ENCODE data around the gene TEKT1. TPM values are rescaled to one million over a fixed set of nuclear protein-coding genes. Genes with fewer than 3 reads are reported as not detected.

Gene TEKT1
- total RNA-seq: not detected in 2 replicates

DNA sequence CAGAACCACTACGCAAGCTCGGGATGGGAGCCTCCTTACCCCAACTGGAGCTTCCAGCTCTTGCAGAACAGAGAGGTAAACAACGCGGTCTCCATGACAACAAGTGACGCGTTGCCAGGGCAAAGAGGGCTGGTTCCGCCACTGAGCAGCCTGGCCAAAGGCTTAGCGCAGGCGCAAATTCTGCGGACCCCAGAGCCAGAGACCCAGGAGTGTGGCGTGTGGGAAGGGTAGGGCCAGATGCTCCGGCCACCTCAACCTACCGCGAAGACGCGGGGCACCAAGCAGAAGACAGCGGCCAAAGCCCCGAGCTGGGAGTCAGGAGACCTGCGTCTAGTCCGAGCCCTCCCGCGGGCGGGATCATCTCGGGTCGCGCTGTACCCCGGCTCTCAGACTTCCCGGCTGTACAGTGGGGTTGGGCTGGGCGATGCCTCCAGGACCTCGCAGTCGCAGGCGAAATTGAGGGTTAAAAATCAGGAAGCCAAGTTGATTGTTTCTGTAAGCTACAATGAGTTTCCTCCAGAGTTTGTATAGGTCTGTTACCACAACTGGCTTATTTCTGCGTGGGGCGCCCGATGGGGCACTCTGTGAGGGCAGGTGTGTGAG is at the start of gene TEKT1:
TSS of gene TEKT1 (minus strand) at position 69 of the 603 bp plus-strand sequence. CDS start 1,353 bp downstream, outside the sequence.

GRCh38 chr17:6775871-6776405 is 55.6 kb downstream of the TEKT1 start, which contains the start of gene FBXO39:
Gene FBXO39, plus strand, starts transcription at chr17:6776215. Its CDS starts 3,654 bp downstream, at chr17:6779869.

DNA sequence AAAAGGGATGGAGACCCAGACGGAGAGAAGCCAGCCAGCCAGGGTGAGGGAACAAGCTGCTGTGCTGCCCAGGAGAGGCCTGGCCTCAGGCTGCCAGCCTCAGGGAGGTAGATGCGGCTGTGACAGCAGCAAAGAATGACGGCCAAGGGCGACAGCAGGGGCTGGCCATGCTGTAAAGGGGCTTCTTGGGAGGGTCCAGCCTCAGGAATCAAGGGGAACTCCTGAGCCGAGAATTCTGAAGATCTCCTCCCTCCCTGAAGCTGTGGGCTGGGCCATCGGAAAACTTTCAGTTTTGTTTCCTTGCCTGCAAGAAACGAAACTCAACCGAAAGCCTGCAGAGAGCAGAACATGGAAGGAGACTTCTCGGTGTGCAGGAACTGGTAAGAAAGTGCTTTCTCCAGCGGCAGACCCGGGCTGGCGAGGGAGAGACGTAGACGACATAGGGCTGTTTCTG is 75.8 kb downstream of the TEKT1 start, which contains the start of gene XAF1:
TSS of gene XAF1 (plus strand) at position 316 of the 454 bp plus-strand sequence. CDS start at position 349, 33 bp downstream.

Other genes with a start within 250 kb of the TEKT1 start
- gene KIAA0753, start 191.0 kb downstream of the TEKT1 start, total RNA-seq: 8.2 and 9.0 TPM in 2 replicates
- 118 and 120 TPM in 2 replicates for gene TXNDC17, start 190.7 kb downstream of the TEKT1 start, total RNA-seq
- gene MED31, start 180.1 kb downstream of the TEKT1 start, total RNA-seq: 8.0 and 9.2 TPM in 2 replicates
- 0.17 and 0.32 TPM in 2 replicates for gene C17orf100, start 180.0 kb downstream of the TEKT1 start, total RNA-seq
- not detected in 2 replicates for gene SLC13A5, start 118.4 kb downstream of the TEKT1 start, total RNA-seq
- gene XAF1, start 75.7 kb downstream of the TEKT1 start, total RNA-seq: 27.4 and 42.6 TPM in 2 replicates
- 0.09 TPM in 1 of 2 replicates, not detected in the other for gene FBXO39, start 55.5 kb downstream of the TEKT1 start, total RNA-seq
- 0.09 TPM in 1 of 2 replicates, not detected in the other for gene ALOX12, start 164.3 kb upstream of the TEKT1 start, total RNA-seq
- 28.1 and 30.4 TPM in 2 replicates for gene RNASEK, start 180.9 kb upstream of the TEKT1 start, total RNA-seq
- gene BCL6B, start 191.3 kb upstream of the TEKT1 start, total RNA-seq: under 0.01 and 0.16 TPM in 2 replicates
- gene SLC16A13, start 204.3 kb upstream of the TEKT1 start, total RNA-seq: 0.26 and 0.47 TPM in 2 replicates
- gene SLC16A11, start 212.4 kb upstream of the TEKT1 start, total RNA-seq: 0.16 and 0.26 TPM in 2 replicates
- not detected in 2 replicates for gene CLEC10A, start 248.5 kb upstream of the TEKT1 start, total RNA-seq